ENCODE results near the gene GALM.

DNA sequence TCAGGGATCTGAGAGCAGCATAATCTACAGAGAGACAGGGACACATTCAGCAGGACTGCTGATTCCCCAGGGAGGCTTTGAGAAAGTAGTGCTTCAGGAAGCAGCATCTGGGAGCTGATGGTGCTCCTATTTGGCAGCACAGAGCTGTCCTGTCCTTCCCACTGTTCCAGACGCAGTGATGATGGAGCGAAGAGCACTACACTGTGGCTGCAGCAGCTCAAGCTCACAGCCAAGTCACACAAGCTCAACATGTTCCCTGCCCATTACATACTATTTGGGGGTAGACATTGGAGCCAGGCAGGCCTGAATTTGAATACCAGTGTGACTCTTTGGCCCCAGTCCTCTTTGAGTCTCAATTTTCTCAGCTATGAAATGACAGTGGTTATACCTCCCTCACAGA is 15.2 kb upstream of the GALM start:
- TF ChIP-seq, protein P1, sequence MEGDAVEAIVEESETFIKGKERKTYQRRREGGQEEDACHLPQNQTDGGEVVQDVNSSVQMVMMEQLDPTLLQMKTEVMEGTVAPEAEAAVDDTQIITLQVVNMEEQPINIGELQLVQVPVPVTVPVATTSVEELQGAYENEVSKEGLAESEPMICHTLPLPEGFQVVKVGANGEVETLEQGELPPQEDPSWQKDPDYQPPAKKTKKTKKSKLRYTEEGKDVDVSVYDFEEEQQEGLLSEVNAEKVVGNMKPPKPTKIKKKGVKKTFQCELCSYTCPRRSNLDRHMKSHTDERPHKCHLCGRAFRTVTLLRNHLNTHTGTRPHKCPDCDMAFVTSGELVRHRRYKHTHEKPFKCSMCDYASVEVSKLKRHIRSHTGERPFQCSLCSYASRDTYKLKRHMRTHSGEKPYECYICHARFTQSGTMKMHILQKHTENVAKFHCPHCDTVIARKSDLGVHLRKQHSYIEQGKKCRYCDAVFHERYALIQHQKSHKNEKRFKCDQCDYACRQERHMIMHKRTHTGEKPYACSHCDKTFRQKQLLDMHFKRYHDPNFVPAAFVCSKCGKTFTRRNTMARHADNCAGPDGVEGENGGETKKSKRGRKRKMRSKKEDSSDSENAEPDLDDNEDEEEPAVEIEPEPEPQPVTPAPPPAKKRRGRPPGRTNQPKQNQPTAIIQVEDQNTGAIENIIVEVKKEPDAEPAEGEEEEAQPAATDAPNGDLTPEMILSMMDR (IDR thresholded peaks at IDR 0.05) = no peak
- TF ChIP-seq POLR2AphosphoS5 (IDR thresholded peaks at IDR 0.05) = no peak
